Activated naive CD8-positive, alpha-beta T cell treated with anti-CD3 and anti-CD28 coated beads, Interleukin-2, amount 50 U/mL, for 16 hours (primary cell): ENCODE measurements around the gene ZNF540.
"Not testable (repeated sequence)": the region's sequence is repeated elsewhere in the genome, so short reads cannot be mapped to it uniquely, and the experiment has no call there.

ENCODE experiments used
- DNase-seq: peaks from one replicate; pipeline ENCODE4 v3.0.0-alpha.2; 2020; ENCODE audit warnings: low read depth, low spot score

Gene ZNF540

DNA sequence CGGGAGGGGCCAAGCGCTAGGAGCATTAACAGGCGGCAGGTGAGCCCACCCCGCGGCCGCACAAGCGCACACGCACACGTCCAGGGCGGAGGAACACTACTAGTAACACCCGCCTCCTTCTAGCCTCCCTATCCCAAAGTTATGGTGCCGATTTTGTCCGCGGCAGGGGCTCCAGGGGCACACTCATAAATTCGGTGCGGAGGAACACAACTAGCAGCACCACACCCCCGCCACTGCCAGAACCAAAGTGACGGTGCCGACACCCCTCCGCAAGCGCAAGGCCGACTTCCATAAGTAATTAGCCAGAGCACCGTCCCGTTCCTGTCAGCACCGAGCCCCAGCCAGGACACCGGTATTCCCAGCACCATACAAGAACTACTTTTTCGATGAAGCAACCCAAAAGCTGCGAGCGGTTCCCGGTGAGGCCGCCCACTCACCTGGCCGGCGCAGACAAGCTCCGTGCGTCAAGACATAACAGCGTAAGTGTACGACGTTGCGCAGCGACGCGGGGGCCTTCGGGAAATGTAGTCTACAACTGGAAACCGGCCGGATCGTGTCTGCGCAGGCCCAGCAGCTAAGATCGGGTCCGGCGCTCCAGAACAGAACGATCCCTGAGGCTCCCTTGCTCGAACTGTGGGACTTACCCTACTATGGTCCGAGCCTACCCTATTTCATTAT is at the start of gene ZNF540, which contains the start of gene ZNF571:
TSS of gene ZNF540 (plus strand) at position 573 of the 678 bp plus-strand sequence. CDS start 3,572 bp downstream, outside the sequence.
TSS of gene ZNF571 (minus strand) at position 489 of the 678 bp plus-strand sequence. CDS start 8,116 bp downstream, outside the sequence.
- peak; percentile 87 for DNase-seq

- no peak for DNase-seq
These were observed 43.3 kb upstream of the ZNF540 start for GRCh38 chr19:37551129-37551993.

DNA sequence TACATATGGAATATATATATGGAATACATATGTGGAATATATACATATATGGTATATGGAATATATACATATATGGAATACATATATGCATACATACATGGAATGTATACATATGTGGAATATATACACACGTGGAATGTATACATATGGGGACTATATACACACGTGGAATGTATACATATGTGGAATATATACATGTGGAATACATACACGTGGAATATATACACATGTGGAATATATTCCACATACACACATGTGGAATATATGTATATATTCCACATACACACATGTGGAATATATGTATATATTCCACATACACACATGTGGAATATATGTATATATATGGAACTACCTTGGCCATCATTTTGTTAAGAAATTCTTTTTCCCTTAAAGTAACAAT is 31.2 kb upstream of the ZNF540 start:
- no peak for DNase-seq

DNA sequence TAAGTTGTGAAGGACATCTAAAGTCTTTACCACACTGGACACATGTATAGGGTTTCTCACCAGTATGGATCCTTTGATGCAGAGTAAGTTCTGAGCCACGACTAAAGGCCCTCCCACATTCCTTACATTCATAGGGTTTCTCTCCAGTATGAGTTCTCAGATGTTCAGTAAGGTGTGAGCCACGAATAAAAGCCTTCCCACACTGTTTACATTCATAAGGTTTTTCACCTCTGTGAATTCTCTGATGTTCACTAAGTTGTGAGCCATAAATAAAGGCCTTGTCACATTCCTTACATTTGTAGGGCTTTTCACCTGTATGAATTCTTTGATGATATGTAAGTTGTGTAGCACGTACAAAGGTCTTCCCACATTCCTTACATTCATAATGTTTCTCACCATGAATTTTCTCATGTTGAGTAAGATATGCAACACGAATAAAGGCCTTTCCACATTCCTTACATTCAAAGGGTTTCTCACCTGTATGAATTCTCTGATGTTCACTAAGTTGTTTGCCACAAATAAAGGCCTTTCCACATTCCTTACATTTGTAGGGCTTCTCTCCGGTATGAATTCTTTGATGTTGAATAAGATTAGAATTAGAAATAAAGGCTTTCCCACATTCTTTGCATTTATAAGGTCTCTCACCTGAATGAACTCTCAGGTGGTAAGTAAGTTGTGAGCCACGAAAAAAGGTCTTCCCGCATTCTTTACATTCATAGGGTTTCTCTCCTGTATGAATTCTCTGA is 29.9 kb upstream of the ZNF540 start:
- DNase-seq, result no peak

DNA sequence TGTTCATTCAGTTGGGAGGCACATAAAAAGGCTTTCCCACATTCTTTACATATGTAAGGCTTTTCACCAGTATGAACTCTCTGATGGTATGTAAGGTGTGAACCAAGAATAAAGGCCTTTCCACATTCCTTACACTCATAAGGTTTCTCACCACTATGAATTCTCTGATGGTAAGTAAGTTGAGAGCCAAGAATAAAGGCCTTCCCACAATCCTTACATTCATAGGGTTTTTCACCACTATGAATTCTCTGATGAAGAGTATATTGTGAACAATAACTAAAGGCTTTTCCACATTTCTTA is 29.4 kb upstream of the ZNF540 start:
- no peak for DNase-seq

DNA sequence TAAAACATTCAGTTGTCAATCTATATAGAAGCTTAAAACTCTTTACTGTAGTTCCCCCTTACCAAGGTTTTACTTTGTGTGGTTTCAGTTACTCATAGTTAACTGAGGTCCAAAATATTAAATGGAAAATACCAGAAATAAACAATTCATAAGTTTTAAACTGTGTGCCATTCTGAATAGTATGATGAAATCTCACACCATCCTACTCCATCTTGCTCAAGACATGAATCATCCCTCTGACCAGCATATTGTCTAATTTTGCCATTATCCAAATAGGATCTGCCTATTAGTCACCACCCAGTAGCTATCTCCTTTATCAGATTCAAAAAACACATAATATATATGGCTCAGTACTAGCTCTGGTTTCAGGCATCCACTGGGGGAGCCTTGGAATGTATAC is 22.5 kb upstream of the ZNF540 start:
- DNase-seq, result no peak

GRCh38 chr19:37583340-37583739 is 11.3 kb upstream of the ZNF540 start:
- DNase-seq, result no peak

DNA sequence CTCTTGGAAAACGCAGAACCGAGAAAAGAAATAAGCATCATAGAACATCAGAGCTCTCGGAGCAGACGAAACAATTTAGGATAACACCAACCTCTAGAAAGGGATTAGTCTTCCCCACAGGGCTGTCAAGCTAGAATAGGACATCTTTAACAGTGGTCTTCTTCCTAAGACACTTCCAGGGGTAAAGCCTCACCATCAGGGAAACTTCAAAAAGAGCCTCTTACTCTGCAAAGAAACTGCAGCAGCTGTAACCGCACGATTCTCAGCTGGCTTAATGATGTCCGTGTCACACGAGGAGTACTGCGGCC is 726 bp upstream of the ZNF540 start:
- DNase-seq, result no peak

DNA sequence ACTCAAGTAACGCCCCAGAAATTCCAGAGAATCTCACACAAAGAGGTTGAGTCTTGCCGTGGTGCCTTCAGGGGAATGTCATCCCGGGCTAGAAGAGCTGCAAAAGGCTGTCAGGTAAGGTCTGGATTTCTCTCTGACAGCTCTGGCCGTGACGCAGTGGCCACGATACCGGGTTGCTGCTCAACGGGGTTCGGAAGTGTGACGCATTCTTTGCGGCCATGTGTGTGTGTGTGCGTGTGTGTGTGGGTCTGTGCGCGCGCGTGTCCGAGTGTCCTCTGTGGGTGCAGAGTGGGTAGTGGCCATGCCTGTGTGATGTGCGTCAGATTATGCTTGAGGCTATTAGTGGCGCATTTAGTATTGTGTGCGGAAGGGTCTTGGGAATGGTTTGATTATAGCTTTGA is 306 bp downstream of the ZNF540 start:
- DNase-seq, result no peak

GRCh38 chr19:37635076-37636056 is 40.7 kb downstream of the ZNF540 start:
- DNase-seq, result no peak

GRCh38 chr19:37654118-37654517 is 59.4 kb downstream of the ZNF540 start:
- no peak for DNase-seq

- no peak for DNase-seq
These were observed 60.1 kb downstream of the ZNF540 start for GRCh38 chr19:37654629-37655300.

GRCh38 chr19:37655301-37655688 is 60.6 kb downstream of the ZNF540 start, which contains the start of gene ZFP30:
TSS of gene ZFP30 (minus strand) at chr19:37655465. CDS start at chr19:37647822, 7,643 bp downstream.
- DNase-seq, result peak; percentile 61

DNA sequence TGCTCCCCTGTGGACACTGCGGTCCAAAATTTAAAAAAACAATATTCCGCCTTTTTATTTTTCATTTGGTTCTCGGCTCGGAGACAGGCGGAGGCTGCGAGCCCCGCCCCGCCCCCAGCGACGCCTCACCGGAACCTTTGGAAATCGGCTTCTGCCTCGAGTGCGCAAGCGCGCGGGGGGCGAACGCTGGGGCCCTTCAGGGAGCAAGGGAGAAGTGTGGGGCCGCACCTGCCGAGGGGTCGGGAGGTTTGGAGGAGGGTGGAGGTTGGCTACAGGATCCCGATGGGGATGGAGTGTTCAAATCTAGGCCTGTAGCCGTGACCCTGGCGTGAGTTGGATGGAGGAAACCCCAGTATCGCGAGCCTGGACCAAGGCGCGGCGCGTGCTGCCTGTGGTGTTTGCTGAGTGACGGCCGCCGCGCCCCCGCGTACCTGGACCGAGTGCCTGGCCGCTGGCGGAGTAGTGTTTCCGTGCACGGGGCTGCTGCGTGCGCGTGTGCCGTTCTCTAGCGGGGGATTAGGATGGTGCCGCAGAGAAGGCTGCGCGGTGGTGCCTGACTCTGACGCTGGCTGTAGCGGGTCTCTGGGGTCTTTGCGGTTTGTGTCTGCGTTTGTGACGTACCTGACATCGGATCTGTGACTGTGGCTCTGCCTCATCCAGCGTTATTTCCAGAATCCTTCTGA is 61.2 kb downstream of the ZNF540 start:
- peak; percentile 64 for DNase-seq

DNA sequence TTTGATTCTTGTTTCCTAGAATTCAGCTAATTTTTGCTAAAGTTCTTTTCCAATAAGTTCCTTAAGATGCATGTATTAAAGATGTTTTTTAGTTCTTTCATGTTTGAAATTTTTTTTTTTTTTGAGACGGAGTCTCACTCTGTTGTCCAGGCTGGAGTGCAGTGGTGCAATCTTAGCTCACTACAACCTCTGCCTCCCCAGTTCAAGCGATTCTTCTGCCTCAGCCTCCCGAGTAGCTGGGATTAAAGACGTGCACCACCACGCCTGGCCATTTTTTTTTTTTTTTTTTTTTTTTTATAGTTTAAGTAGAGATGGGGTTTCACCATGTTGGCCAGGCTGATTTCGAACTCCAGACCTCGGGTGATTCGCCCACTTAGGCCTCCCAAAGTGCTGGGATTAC is 62.5 kb downstream of the ZNF540 start:
- DNase-seq, result not testable (repeated sequence)
